Nephron (organoid): ENCODE results near the gene SH3GLB2.
A peak's percentile ranks its signal among the peaks of the same experiment; 100 is the strongest.

Experiments
- H3K27ac Mint-ChIP-seq, 3 experiments: 2 replicates each; pipeline ENCODE4 v1.8.0; 2020; ENCODE audit warnings: mixed read lengths in 3 of 3, mild to moderate bottlenecking in 2 of 3, moderate library complexity in 1 of 3
- H3K27me3 Mint-ChIP-seq: 2 replicates; pipeline ENCODE4 v1.8.0; 2021; ENCODE audit warnings: low read depth, mild to moderate bottlenecking, moderate library complexity, mixed read lengths
- H3K36me3 Mint-ChIP-seq: 2 replicates; pipeline ENCODE4 v1.8.0; 2020; ENCODE audit warnings: low read depth, mixed read lengths
- H3K4me1 Mint-ChIP-seq: 2 replicates; pipeline ENCODE4 v1.8.0; 2020; ENCODE audit warnings: mixed read lengths
- H3K4me3 Mint-ChIP-seq, 3 experiments: 2 replicates each; pipeline ENCODE4 v1.8.0; 2020; ENCODE audit warnings: mild to moderate bottlenecking in 3 of 3, mixed read lengths in 3 of 3, moderate library complexity in 2 of 3
- H3K9me3 Mint-ChIP-seq: 2 replicates; pipeline ENCODE4 v1.8.0; 2020; ENCODE audit warnings: mixed read lengths
- CTCF ChIP-seq, 3 experiments: fragments of 200-600 bp; sonication (generic); IDR thresholded peaks; one replicate each; pipeline ENCODE4 v1.5.0; 2021; ENCODE audit warnings: antibody characterized with exemption in 3 of 3; ENCODE audit not compliant: unreplicated experiment in 3 of 3

SH3GLB2 gene

GRCh38 chr9:128995791-128996190, 32.3 kb downstream of the SH3GLB2 start:
- no peak overlapping the region for H3K27ac Mint-ChIP-seq
- H3K36me3 Mint-ChIP-seq = peaks cover 76% of the 10 kb centered on the region
- no peaks in the 10 kb centered on the region for H3K4me1 Mint-ChIP-seq
- H3K9me3 Mint-ChIP-seq = no peaks in the 10 kb centered on the region
- H3K4me3 Mint-ChIP-seq = no peak overlapping the region
- no peaks in the 10 kb centered on the region for H3K27me3 Mint-ChIP-seq
- no peak for TF ChIP-seq CTCF (IDR thresholded peaks at IDR 0.05; ENCODE audit: unreplicated experiment in 3 of 3)

- Mint-ChIP-seq H3K4me3 (no peak overlapping the region), H3K36me3 (peaks cover 62% of the 10 kb centered on the region), H3K4me1 (peaks cover under 1% of the 10 kb centered on the region), H3K27ac (no peak overlapping the region), H3K27me3 (no peaks in the 10 kb centered on the region), H3K9me3 (no peaks in the 10 kb centered on the region)
- TF ChIP-seq CTCF (IDR thresholded peaks at IDR 0.05; ENCODE audit: unreplicated experiment in 3 of 3) = peak in 2 of 3 experiments; percentile 21 to 25
Observed at GRCh38 chr9:128992995-128993394, 35.1 kb downstream of the SH3GLB2 start.

GRCh38 chr9:128987805-128988204, 40.3 kb downstream of the SH3GLB2 start:
- Mint-ChIP-seq H3K4me3 (no peak overlapping the region), H3K9me3 (no peaks in the 10 kb centered on the region), H3K36me3 (peaks cover 52% of the 10 kb centered on the region), H3K27me3 (no peaks in the 10 kb centered on the region), H3K27ac (no peak overlapping the region), H3K4me1 (peaks cover 7% of the 10 kb centered on the region)
- TF ChIP-seq CTCF (IDR thresholded peaks at IDR 0.05; ENCODE audit: unreplicated experiment in 3 of 3) = no peak

- H3K36me3 Mint-ChIP-seq = peaks cover 52% of the 10 kb centered on the region
Observed at GRCh38 chr9:128986671-128987070, 41.5 kb downstream of the SH3GLB2 start.

GRCh38 chr9:128983536-128983935, 44.6 kb downstream of the SH3GLB2 start:
- no peaks in the 10 kb centered on the region for H3K9me3 Mint-ChIP-seq
- H3K36me3 Mint-ChIP-seq = peaks cover 72% of the 10 kb centered on the region

More at GRCh38 chr9:128986671-128987070, 41.5 kb downstream of the SH3GLB2 start:
- H3K27me3 Mint-ChIP-seq = no peaks in the 10 kb centered on the region
- TF ChIP-seq CTCF (IDR thresholded peaks at IDR 0.05; ENCODE audit: unreplicated experiment in 3 of 3) = no peak
- no peak overlapping the region for H3K4me3 Mint-ChIP-seq
- H3K27ac Mint-ChIP-seq = no peak overlapping the region
- peaks cover 7% of the 10 kb centered on the region for H3K4me1 Mint-ChIP-seq
- no peaks in the 10 kb centered on the region for H3K9me3 Mint-ChIP-seq

More at GRCh38 chr9:128983536-128983935, 44.6 kb downstream of the SH3GLB2 start:
- Mint-ChIP-seq H3K27ac (no peak overlapping the region), H3K4me1 (peaks cover 7% of the 10 kb centered on the region), H3K27me3 (no peaks in the 10 kb centered on the region), H3K4me3 (no peak overlapping the region)
- TF ChIP-seq CTCF (IDR thresholded peaks at IDR 0.05; ENCODE audit: unreplicated experiment in 3 of 3) = no peak
